Osteoblast (primary cell): Measurements from ENCODE around the gene EOMES. TPM values are rescaled to one million over a fixed set of nuclear protein-coding genes. Genes with fewer than 3 reads are reported as not detected.

Experiments used
- DNase-seq: peaks from one replicate; pipeline ENCODE4 v3.0.0; 2011; ENCODE audit warnings: low spot score, mixed read lengths; ENCODE audit not compliant: insufficient read length; ENCODE audit errors: missing footprints
- H2AFZ ChIP-seq: 2 replicates; pipeline ENCODE4 v1.6.0; 2011; ENCODE audit warnings: mild to moderate bottlenecking, low read length
- H3K27ac ChIP-seq: 2 replicates; pipeline ENCODE4 v1.5.1; 2011; ENCODE audit warnings: mild to moderate bottlenecking, low read depth, low read length, moderate library complexity
- H3K27me3 ChIP-seq: 2 replicates; pipeline ENCODE4 v1.6.0; 2012; ENCODE audit warnings: mild to moderate bottlenecking, control low read depth, inconsistent platforms, low read length, moderate library complexity; ENCODE audit not compliant: insufficient read depth
- H3K36me3 ChIP-seq: 2 replicates; pipeline ENCODE4 v1.5.1; 2011; ENCODE audit warnings: mild to moderate bottlenecking, low read length, control low read depth, moderate library complexity; ENCODE audit not compliant: insufficient read depth
- H3K4me1 ChIP-seq: 2 replicates; pipeline ENCODE4 v1.5.1; 2011; ENCODE audit warnings: mild to moderate bottlenecking, low read length, control low read depth, moderate library complexity; ENCODE audit not compliant: insufficient read depth
- H3K4me2 ChIP-seq: 2 replicates; pipeline ENCODE4 v1.6.0; 2011; ENCODE audit warnings: mild to moderate bottlenecking, low read length; ENCODE audit not compliant: insufficient read depth
- H3K4me3 ChIP-seq: fragments of 200-600 bp; sonication (generic); 3 replicates; pipeline ENCODE4 v1.5.1; 2012; ENCODE audit warnings: mild to moderate bottlenecking, low read length, inconsistent platforms; ENCODE audit not compliant: insufficient read depth
- H3K79me2 ChIP-seq: 2 replicates; pipeline ENCODE4 v1.6.0; 2012; ENCODE audit warnings: mild to moderate bottlenecking, low read length, control low read depth, inconsistent platforms; ENCODE audit not compliant: insufficient read depth
- H3K9me3 ChIP-seq: 2 replicates; pipeline ENCODE4 v1.5.1; 2011; ENCODE audit warnings: low read depth, low read length, control low read depth
- H4K20me1 ChIP-seq: 2 replicates; pipeline ENCODE4 v1.6.0; 2012; ENCODE audit warnings: mild to moderate bottlenecking, low read length, control low read depth; ENCODE audit not compliant: insufficient read depth
- total RNA-seq: library from RNA; depleted of rRNA; stranded (reverse); fragments of >200 nt; gene quantifications from 2 replicates; pipeline ENCODE4 v1.2.3, GENCODE V29; 2012
- TF ChIP-seq, protein P1 (sequence below): IDR thresholded peaks from 2 replicates; pipeline ENCODE4 v1.5.1; 2011; ENCODE audit warnings: mild to moderate bottlenecking, low read depth, low read length, moderate library complexity; ENCODE audit errors: extremely low read depth

Gene EOMES
- total RNA-seq, 1 donor = under 0.01 TPM

DNA sequence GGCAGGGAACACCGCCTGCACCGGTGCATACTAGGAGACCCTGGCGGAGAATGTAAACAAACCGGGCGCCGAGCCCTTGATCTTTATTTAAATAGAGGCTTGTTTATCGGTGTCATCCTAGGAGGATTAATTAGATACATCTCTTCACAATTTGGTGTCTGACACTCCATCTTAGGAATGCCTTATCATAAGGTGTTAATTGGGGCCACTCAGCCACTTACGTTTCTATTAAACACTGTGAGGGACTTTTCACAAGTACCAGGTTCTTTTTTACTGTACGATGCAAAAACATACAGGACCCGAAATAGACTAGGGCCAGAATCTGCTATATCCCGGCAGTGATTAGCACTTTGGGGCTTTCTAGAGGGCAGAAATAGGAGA, 8.0 kb downstream of the EOMES start:
- Histone ChIP-seq H3K27ac (no peak overlapping the region), H3K4me2 (peak overlapping the region; percentile 100), H3K4me3 (peak overlapping the region; percentile 79), H4K20me1 (no peaks in the 10 kb centered on the region), H3K9me3 (no peaks in the 10 kb centered on the region), H3K36me3 (no peaks in the 10 kb centered on the region), H3K4me1 (peaks cover 18% of the 10 kb centered on the region), H2AFZ (no peak overlapping the region), H3K79me2 (no peaks in the 10 kb centered on the region), H3K27me3 (peaks cover 65% of the 10 kb centered on the region)
- TF ChIP-seq, protein P1, sequence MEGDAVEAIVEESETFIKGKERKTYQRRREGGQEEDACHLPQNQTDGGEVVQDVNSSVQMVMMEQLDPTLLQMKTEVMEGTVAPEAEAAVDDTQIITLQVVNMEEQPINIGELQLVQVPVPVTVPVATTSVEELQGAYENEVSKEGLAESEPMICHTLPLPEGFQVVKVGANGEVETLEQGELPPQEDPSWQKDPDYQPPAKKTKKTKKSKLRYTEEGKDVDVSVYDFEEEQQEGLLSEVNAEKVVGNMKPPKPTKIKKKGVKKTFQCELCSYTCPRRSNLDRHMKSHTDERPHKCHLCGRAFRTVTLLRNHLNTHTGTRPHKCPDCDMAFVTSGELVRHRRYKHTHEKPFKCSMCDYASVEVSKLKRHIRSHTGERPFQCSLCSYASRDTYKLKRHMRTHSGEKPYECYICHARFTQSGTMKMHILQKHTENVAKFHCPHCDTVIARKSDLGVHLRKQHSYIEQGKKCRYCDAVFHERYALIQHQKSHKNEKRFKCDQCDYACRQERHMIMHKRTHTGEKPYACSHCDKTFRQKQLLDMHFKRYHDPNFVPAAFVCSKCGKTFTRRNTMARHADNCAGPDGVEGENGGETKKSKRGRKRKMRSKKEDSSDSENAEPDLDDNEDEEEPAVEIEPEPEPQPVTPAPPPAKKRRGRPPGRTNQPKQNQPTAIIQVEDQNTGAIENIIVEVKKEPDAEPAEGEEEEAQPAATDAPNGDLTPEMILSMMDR = no peak
- DNase-seq = no peak

DNA sequence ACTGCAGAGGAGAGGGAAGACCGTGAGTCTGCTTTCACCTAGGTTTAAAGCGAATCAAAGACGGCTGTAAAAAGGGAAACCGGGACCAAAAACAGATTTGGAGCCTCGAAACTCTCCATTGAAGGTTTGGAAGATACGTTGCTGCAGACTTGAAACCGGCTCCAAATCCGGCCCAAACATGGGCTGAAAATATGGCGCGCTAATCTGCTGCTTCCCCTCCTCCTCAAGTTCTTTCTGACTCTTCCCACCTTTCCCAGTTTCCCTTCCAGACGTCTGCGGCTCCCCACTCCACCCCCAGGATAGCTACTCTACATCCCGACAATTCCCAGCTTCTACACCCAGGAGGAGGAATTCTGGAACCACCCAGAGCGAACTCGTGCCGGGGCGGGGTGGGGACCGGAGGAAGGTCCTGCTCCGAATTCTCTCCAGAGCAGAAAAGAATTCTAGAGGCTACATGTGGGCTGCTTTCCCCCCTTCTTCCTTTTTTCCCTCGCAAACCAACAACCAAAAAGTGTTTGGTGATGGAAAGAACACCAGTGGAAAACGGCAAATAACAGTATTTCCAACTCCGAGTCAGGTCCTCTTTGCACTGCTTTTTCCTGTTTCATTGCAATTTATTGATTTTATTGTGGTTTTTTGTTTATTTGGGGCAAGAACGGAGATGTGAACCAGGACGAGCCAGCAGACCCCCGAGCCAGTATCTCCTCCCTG, 8.5 kb downstream of the EOMES start:
- Histone ChIP-seq H3K36me3 (no peaks in the 10 kb centered on the region), H3K4me1 (peaks cover 18% of the 10 kb centered on the region), H3K27ac (no peak overlapping the region), H4K20me1 (no peaks in the 10 kb centered on the region), H3K4me2 (peak overlapping the region; percentile 100), H3K9me3 (no peaks in the 10 kb centered on the region), H3K79me2 (no peaks in the 10 kb centered on the region), H3K4me3 (peak overlapping the region; percentile 79), H2AFZ (peak overlapping the region; percentile 97), H3K27me3 (peaks cover 62% of the 10 kb centered on the region)
- DNase-seq = peak; percentile 78
- TF ChIP-seq, protein P1 = no peak

DNA sequence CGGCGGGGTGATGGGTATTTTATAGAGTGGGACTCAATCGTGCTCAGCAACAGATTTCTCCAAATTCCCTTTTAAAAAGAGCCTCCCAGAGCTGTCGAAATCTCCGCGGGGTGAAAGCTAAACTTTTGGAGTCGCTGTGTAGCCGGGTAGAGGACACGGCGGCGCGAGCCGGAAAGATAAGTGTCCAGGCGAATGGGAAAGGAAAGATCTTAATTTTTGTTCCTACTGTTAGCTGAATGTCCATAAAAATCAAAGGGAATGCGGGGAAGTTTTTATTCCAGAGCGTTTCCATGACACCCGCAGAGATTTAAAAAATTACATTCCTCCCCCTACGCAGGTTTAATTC, 9.1 kb downstream of the EOMES start:
- Histone ChIP-seq H3K79me2 (no peaks in the 10 kb centered on the region), H3K9me3 (no peaks in the 10 kb centered on the region), H3K27me3 (peaks cover 61% of the 10 kb centered on the region), H4K20me1 (no peaks in the 10 kb centered on the region), H3K4me3 (peak overlapping the region; percentile 79), H3K4me1 (peaks cover 18% of the 10 kb centered on the region), H3K4me2 (peak overlapping the region; percentile 100), H3K36me3 (no peaks in the 10 kb centered on the region), H3K27ac (no peak overlapping the region), H2AFZ (peak overlapping the region; percentile 97)
- DNase-seq = peak; percentile 83
- TF ChIP-seq, protein P1 = no peak

DNA sequence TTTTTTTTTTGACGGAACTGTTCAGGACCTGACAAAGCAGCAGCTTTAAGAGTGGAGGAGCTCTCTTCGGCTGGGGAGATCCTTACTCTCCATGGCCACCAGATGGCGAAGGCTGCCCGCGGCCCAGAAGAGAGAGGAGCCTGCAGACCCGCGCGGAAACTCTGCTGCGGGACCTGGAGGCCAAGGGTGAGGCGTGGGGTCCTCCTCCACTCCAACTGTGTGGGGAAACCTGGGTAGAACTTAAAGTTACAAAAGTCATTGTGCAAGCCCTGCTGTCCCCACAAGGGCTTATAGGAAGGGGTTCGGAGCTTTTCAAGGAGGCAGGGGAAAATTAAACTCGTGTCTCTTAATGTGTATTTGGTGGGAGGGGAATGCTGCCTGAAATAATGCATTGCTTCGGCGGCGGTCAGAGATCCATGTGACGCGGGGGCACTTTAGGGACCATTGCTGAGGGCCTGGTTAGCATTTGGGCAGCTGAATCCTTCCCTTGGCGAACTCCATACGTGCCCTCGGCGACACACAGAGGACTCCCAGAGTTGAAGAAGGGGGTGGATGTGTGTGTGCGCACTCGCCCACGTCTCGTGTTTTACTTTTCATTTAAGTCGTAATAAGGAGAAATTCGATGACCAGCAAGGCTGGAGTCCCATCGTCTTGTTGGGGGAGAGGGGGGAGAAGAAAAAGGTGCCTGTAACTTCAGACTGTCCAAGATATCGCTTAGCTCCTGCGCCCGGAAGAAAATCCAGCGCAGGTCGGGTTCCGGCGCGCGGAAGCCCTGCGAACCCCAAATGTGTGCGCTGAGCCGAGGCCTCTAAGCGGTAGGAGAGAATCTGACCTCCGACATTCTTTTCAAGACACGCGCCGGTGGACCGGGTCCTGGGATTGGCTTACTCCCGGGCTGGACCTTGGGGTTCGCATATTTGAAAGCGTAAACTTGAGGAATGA, 9.7 kb downstream of the EOMES start:
- H3K9me3 ChIP-seq = no peaks in the 10 kb centered on the region
- DNase-seq = peak; percentile 95
- H4K20me1 ChIP-seq = no peaks in the 10 kb centered on the region
- peaks cover 55% of the 10 kb centered on the region for H3K27me3 ChIP-seq
- no peaks in the 10 kb centered on the region for H3K36me3 ChIP-seq
- peaks cover 18% of the 10 kb centered on the region for H3K4me1 ChIP-seq
- peak overlapping the region; percentile 100 for H3K4me2 ChIP-seq
- H2AFZ ChIP-seq = peak overlapping the region; percentile 97
- TF ChIP-seq, protein P1 = peak; percentile 76
- no peaks in the 10 kb centered on the region for H3K79me2 ChIP-seq
- no peak overlapping the region for H3K27ac ChIP-seq
- H3K4me3 ChIP-seq = peak overlapping the region; percentile 79
